IPS-15b (cell line): ENCODE results near the gene GUCY1A2.

Experiments
- H3K27me3 ChIP-seq: one replicate; pipeline ENCODE4 v1.6.1; 2013; ENCODE audit warnings: low read length; ENCODE audit not compliant: control insufficient read depth, insufficient read depth
- H3K36me3 ChIP-seq: one replicate; pipeline ENCODE4 v1.6.1; 2013; ENCODE audit warnings: low read length; ENCODE audit not compliant: control insufficient read depth, insufficient read depth
- H3K4me1 ChIP-seq: one replicate; pipeline ENCODE4 v1.6.1; 2013; ENCODE audit warnings: mild to moderate bottlenecking, low read length; ENCODE audit not compliant: control insufficient read depth, insufficient read depth
- H3K4me3 ChIP-seq: one replicate; pipeline ENCODE4 v1.5.1; 2013; ENCODE audit warnings: low read depth, low read length
- H3K9ac ChIP-seq: one replicate; pipeline ENCODE4 v1.6.1; 2013; ENCODE audit warnings: low read depth, mild to moderate bottlenecking, low read length
- H3K9me3 ChIP-seq: one replicate; pipeline ENCODE4 v1.6.1; 2013; ENCODE audit warnings: mild to moderate bottlenecking, low read length; ENCODE audit not compliant: control insufficient read depth, insufficient read depth

The GUCY1A2 gene

DNA sequence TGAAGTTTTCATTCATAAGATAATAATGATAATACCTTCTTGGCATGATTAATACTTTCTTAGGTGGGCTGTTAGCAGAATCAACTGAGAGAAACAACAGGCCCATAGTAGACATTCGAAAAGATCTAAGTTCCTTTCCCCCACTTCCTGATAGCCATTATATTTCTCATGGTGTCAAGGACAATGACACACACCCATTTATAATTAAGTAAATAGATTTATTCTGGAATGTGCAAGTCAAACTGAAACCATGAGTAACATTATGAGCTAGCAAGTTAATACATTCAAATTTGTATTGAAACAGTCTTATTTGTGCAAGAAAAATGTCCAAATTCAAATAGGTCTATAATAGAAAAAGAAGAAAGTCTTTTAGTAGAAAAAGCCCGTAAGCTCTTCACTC lies 301.1 kb downstream of the GUCY1A2 start:
- no peaks in the 10 kb centered on the region for H3K36me3 ChIP-seq
- no peaks in the 10 kb centered on the region for H3K9me3 ChIP-seq
- no peaks in the 10 kb centered on the region for H3K4me1 ChIP-seq
- H3K27me3 ChIP-seq = no peaks in the 10 kb centered on the region
- H3K9ac ChIP-seq = no peak overlapping the region
- H3K4me3 ChIP-seq = no peak overlapping the region

DNA sequence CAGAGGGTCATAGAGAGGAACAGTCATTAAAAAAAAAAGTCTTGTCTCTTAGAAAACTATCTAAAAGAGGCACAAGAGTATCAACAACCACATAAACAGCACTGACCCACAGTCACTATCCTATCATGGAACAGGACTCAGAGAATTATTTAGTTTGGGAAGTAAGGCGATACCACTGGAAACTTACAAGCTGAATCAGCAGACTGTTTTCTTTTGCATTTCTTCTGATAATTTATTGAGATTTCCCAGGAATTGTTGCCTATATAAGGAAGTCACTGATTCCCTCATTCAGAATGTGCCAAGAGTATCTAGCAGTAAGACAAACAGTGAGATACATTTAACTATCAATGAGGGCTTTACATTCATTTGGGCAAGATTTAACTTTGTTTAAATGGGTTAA lies 304.1 kb downstream of the GUCY1A2 start:
- H3K9ac ChIP-seq = no peak overlapping the region

DNA sequence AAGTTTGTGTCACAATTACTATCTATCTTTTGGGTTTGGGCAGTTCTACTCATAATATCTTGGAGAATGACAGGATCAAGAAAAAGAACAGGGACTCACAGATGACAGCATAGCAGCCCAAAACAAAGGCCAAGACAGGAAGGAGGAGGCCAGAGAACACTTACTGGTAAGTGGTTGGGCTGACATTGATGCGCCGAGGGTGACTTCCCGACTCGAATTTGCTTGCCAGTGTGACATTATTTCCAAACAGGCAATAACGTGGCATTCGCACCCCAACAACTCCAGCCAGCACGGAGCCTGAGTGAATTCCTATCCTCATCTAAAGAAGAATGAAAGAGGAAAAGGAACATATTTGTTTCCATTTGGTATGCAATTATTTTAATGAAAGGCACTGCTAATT lies 309.9 kb downstream of the GUCY1A2 start:
- no peaks in the 10 kb centered on the region for H3K9me3 ChIP-seq
- no peaks in the 10 kb centered on the region for H3K4me1 ChIP-seq
- no peak overlapping the region for H3K4me3 ChIP-seq
- H3K27me3 ChIP-seq = no peaks in the 10 kb centered on the region
- no peaks in the 10 kb centered on the region for H3K36me3 ChIP-seq
- no peak overlapping the region for H3K9ac ChIP-seq

More for the DNA sequence above, 304.1 kb downstream of the GUCY1A2 start:
- H3K36me3 ChIP-seq = no peaks in the 10 kb centered on the region
- no peak overlapping the region for H3K4me3 ChIP-seq
- no peaks in the 10 kb centered on the region for H3K9me3 ChIP-seq
- H3K27me3 ChIP-seq = no peaks in the 10 kb centered on the region
- no peaks in the 10 kb centered on the region for H3K4me1 ChIP-seq

DNA sequence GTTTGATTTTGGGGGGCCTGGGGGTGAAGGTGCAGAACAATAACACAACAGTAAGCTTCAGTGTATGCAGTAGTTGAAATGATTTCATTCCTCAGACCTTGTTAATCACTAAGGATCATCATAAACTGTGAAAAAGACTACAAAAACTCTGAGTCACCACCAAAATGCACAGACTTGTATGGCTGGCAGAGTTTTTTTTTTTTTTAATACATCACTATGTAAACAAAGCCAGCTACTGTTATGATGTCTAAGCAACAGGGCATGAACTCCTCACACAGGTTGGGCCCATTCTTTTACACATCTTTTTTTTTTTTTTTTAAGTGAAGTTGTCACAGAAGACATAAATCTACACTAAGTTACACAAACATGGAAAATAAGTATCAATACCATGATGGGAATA lies 311.9 kb downstream of the GUCY1A2 start:
- Histone ChIP-seq H3K9ac (no peak overlapping the region), H3K4me3 (no peak overlapping the region), H3K9me3 (no peaks in the 10 kb centered on the region), H3K4me1 (no peaks in the 10 kb centered on the region), H3K27me3 (no peaks in the 10 kb centered on the region), H3K36me3 (no peaks in the 10 kb centered on the region)

DNA sequence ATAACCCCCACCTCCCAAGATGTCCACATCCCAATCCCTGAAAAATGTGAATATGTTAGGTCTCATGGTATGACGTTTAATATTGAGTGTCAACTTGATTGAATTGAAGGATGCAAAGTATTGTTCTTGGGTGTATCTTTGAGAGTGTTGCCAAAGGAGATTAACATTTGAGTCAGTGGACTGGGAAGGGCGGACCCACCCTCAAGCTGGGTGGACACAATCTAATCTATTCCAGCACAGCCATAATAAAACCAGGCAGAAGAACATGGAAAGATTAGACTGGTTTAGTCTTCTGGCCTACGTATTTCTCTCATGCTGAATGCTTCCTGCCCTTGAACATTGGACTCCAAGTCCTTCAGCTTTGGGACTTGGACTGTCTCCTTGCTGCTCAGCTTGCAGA lies 315.5 kb downstream of the GUCY1A2 start:
- Histone ChIP-seq H3K4me3 (no peak overlapping the region), H3K27me3 (no peaks in the 10 kb centered on the region), H3K4me1 (no peaks in the 10 kb centered on the region), H3K36me3 (no peaks in the 10 kb centered on the region), H3K9ac (no peak overlapping the region), H3K9me3 (no peaks in the 10 kb centered on the region)

DNA sequence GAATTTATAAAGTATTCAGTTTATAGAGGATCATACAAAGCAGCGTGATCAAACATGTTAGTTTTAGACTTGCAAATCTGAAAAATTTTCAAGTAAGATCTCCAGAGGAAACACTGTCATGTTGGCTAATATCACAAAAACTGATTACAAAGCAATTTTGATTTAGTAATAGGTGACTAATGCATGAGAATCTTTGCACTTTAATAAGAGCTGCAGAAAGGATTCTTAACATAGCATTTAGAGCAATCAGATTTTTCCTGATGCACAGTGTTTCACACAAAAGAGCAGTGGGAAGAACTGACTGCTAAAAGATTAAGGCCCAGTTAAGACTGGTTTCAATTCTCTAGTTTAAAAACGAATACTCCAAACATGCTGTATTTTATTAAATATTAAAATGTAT lies 321.2 kb downstream of the GUCY1A2 start:
- no peaks in the 10 kb centered on the region for H3K9me3 ChIP-seq
- H3K4me3 ChIP-seq = no peak overlapping the region
- no peaks in the 10 kb centered on the region for H3K27me3 ChIP-seq
- no peaks in the 10 kb centered on the region for H3K4me1 ChIP-seq
- no peak overlapping the region for H3K9ac ChIP-seq
- H3K36me3 ChIP-seq = no peaks in the 10 kb centered on the region

DNA sequence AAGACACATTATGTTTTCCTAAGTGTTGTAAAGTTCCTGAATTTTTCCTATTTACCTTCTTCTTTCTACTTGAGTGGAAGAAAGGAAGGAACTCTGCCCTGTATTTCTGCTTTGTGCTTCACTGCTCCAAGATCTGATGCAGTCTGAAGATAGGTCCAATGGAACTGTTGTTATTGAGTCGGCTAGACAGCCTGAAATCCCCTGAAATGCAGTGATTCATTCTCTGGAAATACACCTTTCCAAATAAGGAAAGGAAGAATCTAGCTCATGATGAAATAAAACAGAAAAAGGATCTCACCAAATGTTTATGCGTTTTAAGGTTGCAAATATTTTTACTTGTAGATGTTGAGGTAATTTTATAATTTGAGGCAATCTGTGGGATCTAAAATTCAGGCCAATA lies 322.8 kb downstream of the GUCY1A2 start:
- Histone ChIP-seq H3K4me3 (no peak overlapping the region), H3K36me3 (no peaks in the 10 kb centered on the region), H3K9ac (no peak overlapping the region), H3K27me3 (no peaks in the 10 kb centered on the region), H3K4me1 (no peaks in the 10 kb centered on the region), H3K9me3 (no peaks in the 10 kb centered on the region)

DNA sequence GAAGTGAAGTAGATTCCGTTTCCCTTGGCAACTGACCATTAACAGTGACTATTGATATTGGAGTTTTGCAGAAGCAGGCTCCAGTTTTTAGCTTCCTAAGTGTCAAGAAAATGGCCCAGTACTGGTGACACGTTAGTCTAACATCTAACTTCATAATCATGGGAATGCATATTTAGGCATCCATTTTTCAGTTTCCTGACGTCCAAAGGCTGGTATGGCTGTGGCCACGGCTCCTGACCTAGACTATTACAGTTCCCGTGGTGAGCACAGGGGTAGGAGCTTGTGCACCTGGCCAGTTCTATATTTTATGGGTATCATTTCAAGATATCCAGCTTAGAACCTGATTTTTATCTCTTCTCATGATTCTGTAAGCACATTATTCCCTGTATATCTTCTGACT lies 323.8 kb downstream of the GUCY1A2 start:
- H3K9me3 ChIP-seq = no peaks in the 10 kb centered on the region

DNA sequence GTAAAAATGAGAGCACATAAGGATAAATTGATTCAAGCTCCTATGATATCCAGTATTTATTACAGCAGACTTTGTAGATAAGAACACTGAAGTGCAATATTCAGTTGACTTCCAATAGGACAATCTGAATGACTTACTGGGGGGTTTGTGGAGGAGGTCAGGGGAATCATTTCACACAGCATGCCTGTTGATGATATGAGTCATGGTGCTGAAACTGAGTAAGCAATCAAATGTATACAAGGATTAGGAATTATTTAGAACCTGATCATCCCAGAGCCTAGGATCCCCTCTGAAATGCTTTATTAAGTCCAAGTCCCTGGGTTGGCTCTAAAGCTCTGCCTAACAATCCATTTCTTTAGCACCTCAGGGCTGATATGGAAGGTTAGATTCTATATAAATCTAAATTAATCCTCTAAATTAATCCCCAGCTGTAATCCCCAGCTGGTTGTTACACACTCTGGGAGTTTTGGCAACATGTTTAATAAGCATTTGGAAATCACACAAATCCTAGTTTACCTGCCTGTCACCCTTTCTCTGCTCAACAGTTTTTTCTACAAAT lies 326.4 kb downstream of the GUCY1A2 start:
- Histone ChIP-seq H3K4me1 (no peaks in the 10 kb centered on the region), H3K9ac (no peak overlapping the region), H3K9me3 (no peaks in the 10 kb centered on the region), H3K4me3 (no peak overlapping the region), H3K36me3 (no peaks in the 10 kb centered on the region), H3K27me3 (no peaks in the 10 kb centered on the region)

More for the DNA sequence above, 323.8 kb downstream of the GUCY1A2 start:
- H3K36me3 ChIP-seq = no peaks in the 10 kb centered on the region
- H3K4me3 ChIP-seq = no peak overlapping the region
- H3K9ac ChIP-seq = no peak overlapping the region
- H3K4me1 ChIP-seq = no peaks in the 10 kb centered on the region
- no peaks in the 10 kb centered on the region for H3K27me3 ChIP-seq

DNA sequence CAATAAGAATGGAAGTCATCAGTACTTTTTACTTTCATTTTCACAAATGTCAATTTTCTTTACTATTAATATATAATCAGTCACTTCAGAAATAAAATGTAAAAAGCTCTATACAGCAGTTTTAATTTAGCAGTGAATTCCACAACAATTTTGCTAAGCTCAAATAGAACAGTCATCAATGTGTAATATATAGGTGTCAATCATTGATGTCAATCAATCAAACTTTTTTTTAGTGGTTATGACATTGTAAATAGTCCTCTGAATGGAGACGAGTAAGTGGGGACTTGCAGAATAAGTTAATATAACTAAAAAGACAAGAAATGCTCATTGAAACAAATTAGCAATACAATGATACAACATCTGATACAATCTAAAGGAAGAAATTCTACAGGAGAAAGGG lies 327.4 kb downstream of the GUCY1A2 start:
- H3K4me1 ChIP-seq = no peaks in the 10 kb centered on the region

DNA sequence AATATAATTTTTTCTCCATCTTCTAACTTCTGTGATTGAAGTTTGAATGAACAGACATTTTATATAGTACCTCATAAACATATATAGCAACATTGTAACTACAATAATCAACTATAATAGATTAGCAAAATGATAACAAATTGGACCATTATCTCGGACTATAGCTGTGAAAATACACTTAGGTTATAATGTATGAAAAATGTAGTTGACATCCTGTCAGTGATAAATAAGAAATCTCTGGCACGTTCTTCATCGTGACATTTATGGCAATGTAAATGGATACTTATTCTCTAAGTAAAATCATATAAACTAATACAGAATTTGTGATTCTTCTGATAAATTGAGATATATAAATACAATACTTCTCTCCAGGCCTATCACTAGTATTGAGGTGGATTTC lies 333.3 kb downstream of the GUCY1A2 start:
- H3K4me1 ChIP-seq = peaks cover under 1% of the 10 kb centered on the region

More for the DNA sequence above, 327.4 kb downstream of the GUCY1A2 start:
- Histone ChIP-seq H3K9ac (no peak overlapping the region), H3K36me3 (no peaks in the 10 kb centered on the region), H3K27me3 (no peaks in the 10 kb centered on the region), H3K9me3 (no peaks in the 10 kb centered on the region), H3K4me3 (no peak overlapping the region)

DNA sequence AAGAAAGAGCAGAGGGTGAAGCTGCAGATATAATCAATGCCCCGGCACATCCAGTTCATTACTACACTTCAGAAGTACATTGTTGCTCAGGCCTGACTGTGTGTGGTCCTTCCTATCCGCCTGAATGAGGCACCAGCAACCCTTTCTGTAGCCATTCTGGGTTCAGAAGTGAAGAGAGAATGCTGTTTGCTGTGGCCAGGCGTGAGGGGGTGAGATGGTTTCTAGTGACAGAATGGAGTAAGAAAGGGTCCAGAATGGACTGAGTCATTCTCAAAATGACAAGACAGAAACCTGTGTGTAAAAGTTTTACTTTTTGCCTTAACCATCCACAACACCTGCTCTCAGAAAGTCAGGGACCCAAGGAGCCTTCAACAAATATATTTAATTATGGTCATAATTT lies 334.8 kb downstream of the GUCY1A2 start:
- Histone ChIP-seq H3K9ac (no peak overlapping the region), H3K9me3 (no peaks in the 10 kb centered on the region), H3K4me3 (no peak overlapping the region), H3K4me1 (peaks cover 4% of the 10 kb centered on the region), H3K36me3 (no peaks in the 10 kb centered on the region), H3K27me3 (no peaks in the 10 kb centered on the region)

More for the DNA sequence above, 333.3 kb downstream of the GUCY1A2 start:
- Histone ChIP-seq H3K4me3 (no peak overlapping the region), H3K9ac (no peak overlapping the region), H3K9me3 (no peaks in the 10 kb centered on the region), H3K27me3 (no peaks in the 10 kb centered on the region), H3K36me3 (no peaks in the 10 kb centered on the region)
